Activated naive CD4-positive, alpha-beta T cell treated with anti-CD3 and anti-CD28 coated beads for 36 hours (primary cell): ENCODE measurements around the gene RNF40. TPM values are rescaled to one million over a fixed set of nuclear protein-coding genes. Genes with fewer than 3 reads are reported as not detected.

Source experiments
- CTCF ChIA-PET: fragments of 350-600 bp; sonication (Branson Sonifier 250); formaldehyde crosslinking; loops from one replicate; lab custom pipeline; 2021; ENCODE audit warnings: antibody characterized with exemption; lab: Charles Lee
- DNase-seq: peaks from one replicate; pipeline ENCODE4 v3.0.0-alpha.2; 2020
- H3K27ac Mint-ChIP-seq: one replicate; pipeline ENCODE4 v1.8.0; 2021; ENCODE audit warnings: mild to moderate bottlenecking, mixed read lengths
- H3K27me3 Mint-ChIP-seq: one replicate; pipeline ENCODE4 v1.8.0; 2021; ENCODE audit warnings: low read depth, mixed read lengths
- H3K36me3 Mint-ChIP-seq: one replicate; pipeline ENCODE4 v1.8.0; 2021; ENCODE audit warnings: low read depth, mixed read lengths
- H3K4me1 Mint-ChIP-seq: one replicate; pipeline ENCODE4 v1.8.0; 2021; ENCODE audit warnings: low read depth, mixed read lengths
- H3K4me3 Mint-ChIP-seq: one replicate; pipeline ENCODE4 v1.8.0; 2021; ENCODE audit warnings: mild to moderate bottlenecking, moderate library complexity, mixed read lengths
- H3K9me3 Mint-ChIP-seq: one replicate; pipeline ENCODE4 v1.8.0; 2021; ENCODE audit warnings: mixed read lengths
- intact Hi-C: fragments of 100-400 bp; cut with micrococcal nuclease; formaldehyde crosslinking; loops from one replicate; pipeline ENCODE4 v1.15.1; 2023
- total RNA-seq, 2 experiments: library from RNA; stranded (reverse); gene quantifications; one replicate each; pipeline ENCODE4 v1.2.3, GENCODE V29; 2021

RNF40 gene
- total RNA-seq, 2 experiments from 2014 or later, result 51.1 to 61.0 TPM

DNA sequence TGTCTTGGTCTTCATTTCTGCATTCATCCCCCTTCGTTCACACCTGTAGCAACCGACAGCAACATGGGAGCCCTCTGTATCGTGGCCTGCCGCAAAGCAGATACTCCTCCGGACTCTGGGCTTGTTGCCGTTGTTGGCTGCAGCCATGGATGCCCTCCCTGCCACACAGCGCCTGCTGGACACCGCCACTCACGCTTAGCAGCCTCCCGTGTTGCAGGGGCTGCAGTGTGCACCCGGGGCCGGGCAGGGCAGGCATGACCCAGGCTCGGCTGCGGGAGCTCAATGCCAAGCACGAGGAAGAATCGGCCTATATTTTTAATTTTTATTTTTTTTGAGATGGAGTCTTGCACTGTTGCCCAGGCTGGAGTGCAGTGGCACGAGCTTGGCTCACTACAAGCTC, 59.8 kb downstream of the RNF40 start:
- Mint-ChIP-seq H3K4me3 (no peak overlapping the region), H3K27me3 (no peaks in the 10 kb centered on the region), H3K4me1 (no peaks in the 10 kb centered on the region), H3K9me3 (no peaks in the 10 kb centered on the region), H3K27ac (no peak overlapping the region), H3K36me3 (no peaks in the 10 kb centered on the region)
- intact Hi-C loops, result no loop called here
- CTCF ChIA-PET, result no interaction called here
- DNase-seq, result no peak

Other genes starting within 250 kb of the RNF40 start
- 1 to 10 TPM; 7.8 to 8.3 TPM for gene ZNF768, start 235.8 kb upstream of the RNF40 start, total RNA-seq
- 1 to 10 TPM; 5.1 to 6.1 TPM for gene ZNF747, start 227.5 kb upstream of the RNF40 start, total RNA-seq
- 1 to 10 TPM; 7.6 to 9.5 TPM for gene ZNF764, start 203.9 kb upstream of the RNF40 start, total RNA-seq
- 1 to 10 TPM; 3.7 to 3.9 TPM for gene ZNF688, start 190.6 kb upstream of the RNF40 start, total RNA-seq
- gene ZNF785, start 176.6 kb upstream of the RNF40 start, total RNA-seq, result 10 to 100 TPM; 11.9 to 13.2 TPM
- 10 to 100 TPM; 10.7 to 11.5 TPM for gene ZNF689, start 151.9 kb upstream of the RNF40 start, total RNA-seq
- 10 to 100 TPM; 50.6 to 52.4 TPM for gene PRR14, start 111.4 kb upstream of the RNF40 start, total RNA-seq
- 10 to 100 TPM; 83.8 to 84.8 TPM for gene FBRS, start 103.9 kb upstream of the RNF40 start, total RNA-seq
- gene SRCAP, start 63.2 kb upstream of the RNF40 start, total RNA-seq, result 10 to 100 TPM; 52.3 to 55.2 TPM
- 10 to 100 TPM; 23.3 to 26.4 TPM for gene PHKG2, start 13.9 kb upstream of the RNF40 start, total RNA-seq
- gene CFAP119, start 260 bp upstream of the RNF40 start, total RNA-seq, result 1 to 10 TPM; 2.0 to 2.3 TPM
- gene ZNF629, start 24.9 kb downstream of the RNF40 start, total RNA-seq, result 1 to 10 TPM; 2.1 to 2.3 TPM
- 10 to 100 TPM; 18.1 to 18.6 TPM for gene BCL7C, start 131.8 kb downstream of the RNF40 start, total RNA-seq
- under 1 TPM; 0.21 to 0.27 TPM for gene CTF1, start 134.3 kb downstream of the RNF40 start, total RNA-seq
- 10 to 100 TPM; 13.6 to 15.2 TPM for gene FBXL19, start 161.2 kb downstream of the RNF40 start, total RNA-seq
- 1 to 10 TPM; 4.2 to 4.7 TPM for gene ORAI3, start 186.7 kb downstream of the RNF40 start, total RNA-seq
- 10 to 100 TPM; 14.3 to 14.6 TPM for gene SETD1A, start 195.4 kb downstream of the RNF40 start, total RNA-seq
- under 1 TPM; 0.69 to 0.98 TPM for gene HSD3B7, start 222.9 kb downstream of the RNF40 start, total RNA-seq
- gene STX1B, start 248.3 kb downstream of the RNF40 start, total RNA-seq, result under 1 TPM; 0.69 to 0.72 TPM